HepG2 (cell line): ENCODE measurements around the gene RAET1E. TPM values are rescaled to one million over a fixed set of nuclear protein-coding genes. Genes with fewer than 3 reads are reported as not detected.

Experiments used
- CHD2 ChIP-seq: IDR thresholded peaks from 2 replicates; pipeline ENCODE4 v1.6.1; 2011; ENCODE audit warnings: low read depth, low read length, improper control_type of control experiment
- FOXP4 ChIP-seq: sonication (generic); formaldehyde crosslinking; IDR thresholded peaks from 2 replicates; pipeline ENCODE4 v1.4.0; 2020; ENCODE audit warnings: missing genetic modification reagents
- HMGXB4 ChIP-seq, 2 experiments: sonication (generic) in 1 of 2; formaldehyde crosslinking in 1 of 2; IDR thresholded peaks; 2 replicates each; pipeline versions ENCODE4 v1.4.0 to v1.6.1; 2018 to 2020; ENCODE audit warnings: missing genetic modification reagents in 2 of 2, borderline replicate concordance in 1 of 2, low read depth in 1 of 2, mild to moderate bottlenecking in 1 of 2, missing biosample characterization in 1 of 2
- XRCC5 ChIP-seq: fragments of 200-400 bp; formaldehyde crosslinking; optimal IDR thresholded peaks from 2 replicates; pipeline ENCODE3; 2017; ENCODE audit warnings: mild to moderate bottlenecking, low read length
- YY1 ChIP-seq: IDR thresholded peaks from 2 replicates; pipeline ENCODE4 v1.6.1; 2011; ENCODE audit warnings: low read length, low read depth, moderate library complexity, mild to moderate bottlenecking; ENCODE audit not compliant: insufficient read depth, insufficient replicate concordance
- ZBTB25 ChIP-seq: IDR thresholded peaks from 2 replicates; pipeline ENCODE4 v1.6.1; 2018; ENCODE audit warnings: missing genetic modification reagents
- ZNF160 ChIP-seq: sonication (generic); formaldehyde crosslinking; IDR thresholded peaks from 2 replicates; pipeline ENCODE4 v1.8.0; 2022; ENCODE audit warnings: mild to moderate bottlenecking, inconsistent platforms, missing genetic modification reagents
- ZNF572 ChIP-seq: sonication (generic); formaldehyde crosslinking; IDR thresholded peaks from 2 replicates; pipeline ENCODE4 v1.5.1; 2020; ENCODE audit warnings: mild to moderate bottlenecking, missing genetic modification reagents
- polyA plus RNA-seq, 8 experiments: library from polyadenylated mRNA; depleted of rRNA in 3 of 8; stranded (reverse) in 7 of 8; unstranded in 1 of 8; fragments of >200 nt; fragmentation: Illumina TruSeq in 4 of 8; extraction: Trizol in 4 of 8; gene quantifications; 2 replicates each; pipeline versions ENCODE4 v1.2.1 to v1.2.3, GENCODE V29; 2011 to 2016; ENCODE audit warnings: low read depth in 4 of 8, missing spikeins in 1 of 8, mixed read lengths in 1 of 8; ENCODE audit not compliant: insufficient read depth in 1 of 8
- total RNA-seq, 5 experiments: library from RNA; depleted of rRNA; stranded (reverse); fragments of >200 nt; fragmentation: Illumina TruSeq; extraction: Trizol; gene quantifications; 2 replicates each; pipeline ENCODE4 v1.2.3, GENCODE V29; 2016; ENCODE audit warnings: low read depth in 1 of 5

RAET1E gene
- total and polyA plus RNA-seq, 2 of the 13 experiments (the other 11 are each of a cell fraction or from before 2014, with no cell fraction given): not detected

GRCh38 chr6:149925974-149926777 is 28.3 kb upstream of the RAET1E start (continued):
- TF ChIP-seq ZBTB25 (0 out of 2 replicates have a peak, but pooled peaks have one; percentile 10), FOXP4 (CRISPR knock-in tag) (no peak), XRCC5 (peak; percentile 93), CHD2 (0 out of 2 replicates have a peak, but pooled peaks have one; percentile 48), ZNF160 (CRISPR knock-in tag) (0 out of 2 replicates have a peak, but pooled peaks have one; percentile 29), YY1 (peak; percentile 68), HMGXB4 (CRISPR knock-in tag; IDR thresholded peaks at IDR 0.05; ENCODE audit: borderline replicate concordance in 1 of 2, low read depth in 1 of 2) (peak; percentile 94 to 98), ZNF572 (CRISPR knock-in tag) (peak; percentile 40; the same call in 1 of the 2 replicates)
- TF ChIP-seq, all 625 proteins: peak for 130
